GM12892 (cell line): ENCODE data around the gene BRSK2.
"Not testable (repeated sequence)": the region's sequence is repeated elsewhere in the genome, so short reads cannot be mapped to it uniquely, and the experiment has no call there.

Source experiments
- DNase-seq: peaks from one replicate; pipeline ENCODE4 v3.0.0; 2011; ENCODE audit not compliant: insufficient read length
- FAIRE-seq: peaks from 2 replicates; lab custom pipeline; 2011; peaks lifted over from hg19 to GRCh38; lab: Jason Lieb, UNC
- POLR2A ChIP-seq: IDR thresholded peaks from 2 replicates; pipeline ENCODE4 v1.6.1; 2011; ENCODE audit warnings: low read depth, low read length, control low read depth
- POLR2AphosphoS5 ChIP-seq: IDR thresholded peaks from 2 replicates; pipeline ENCODE4 v1.6.1; 2011; ENCODE audit warnings: low read depth, low read length, control low read depth
- TAF1 ChIP-seq: IDR thresholded peaks from 2 replicates; pipeline ENCODE4 v1.6.1; 2011; ENCODE audit warnings: low read depth, mild to moderate bottlenecking, control low read depth, low read length, borderline replicate concordance

BRSK2 gene

GRCh38 chr11:1502954-1503707 is 113.4 kb downstream of the BRSK2 start:
- DNase-seq (no peak), FAIRE-seq (no peak)
- no peak for TF ChIP-seq POLR2AphosphoS5
- no peak for TF ChIP-seq TAF1
- no peak for TF ChIP-seq POLR2A

- DNase-seq, result no peak
- no peak for FAIRE-seq
- TF ChIP-seq POLR2AphosphoS5 (no peak), TAF1 (no peak), POLR2A (no peak)
Measured at GRCh38 chr11:1503708-1504104, 114.0 kb downstream of the BRSK2 start.

GRCh38 chr11:1504138-1504537 is 114.4 kb downstream of the BRSK2 start:
- no peak for DNase-seq
- FAIRE-seq, result no peak
- TF ChIP-seq POLR2A (no peak), POLR2AphosphoS5 (no peak), TAF1 (no peak)

- no peak for TF ChIP-seq TAF1
- no peak for TF ChIP-seq POLR2A
- TF ChIP-seq POLR2AphosphoS5, result no peak
- no peak for FAIRE-seq
- no peak for DNase-seq
Measured at GRCh38 chr11:1504581-1505290, 115.0 kb downstream of the BRSK2 start.

GRCh38 chr11:1505480-1505879 is 115.7 kb downstream of the BRSK2 start:
- DNase-seq, result no peak
- FAIRE-seq, result no peak
- TF ChIP-seq POLR2A (no peak), POLR2AphosphoS5 (no peak), TAF1 (no peak)

GRCh38 chr11:1506981-1507380 is 117.2 kb downstream of the BRSK2 start:
- TF ChIP-seq POLR2A (no peak), POLR2AphosphoS5 (no peak), TAF1 (no peak)
- FAIRE-seq (no peak), DNase-seq (no peak)

GRCh38 chr11:1507381-1508140 is 117.8 kb downstream of the BRSK2 start:
- DNase-seq (no peak), FAIRE-seq (no peak)
- TF ChIP-seq POLR2A (no peak), TAF1 (no peak), POLR2AphosphoS5 (no peak)

DNA sequence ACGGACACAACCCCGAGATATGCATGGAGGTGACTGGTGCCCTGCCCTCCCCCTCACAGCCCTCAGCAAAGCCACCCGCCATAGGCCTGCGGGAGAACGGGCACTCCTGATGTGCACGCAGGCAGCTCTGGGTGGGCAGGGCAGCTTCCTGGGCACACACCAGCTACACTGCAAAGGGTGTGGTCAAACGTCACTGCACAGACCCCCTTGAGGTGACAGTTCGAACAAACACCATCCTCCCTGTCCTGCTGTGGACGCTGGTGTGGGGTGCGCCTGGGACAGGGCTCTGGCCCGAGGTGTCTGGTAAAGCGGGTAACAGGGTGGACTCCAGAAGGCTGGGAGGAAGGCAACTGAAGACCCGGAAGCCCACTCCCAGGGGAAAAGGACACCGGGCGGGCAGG is 118.8 kb downstream of the BRSK2 start:
- no peak for FAIRE-seq
- DNase-seq, result no peak
- TF ChIP-seq POLR2A, result no peak
- no peak for TF ChIP-seq TAF1
- TF ChIP-seq POLR2AphosphoS5, result no peak

DNA sequence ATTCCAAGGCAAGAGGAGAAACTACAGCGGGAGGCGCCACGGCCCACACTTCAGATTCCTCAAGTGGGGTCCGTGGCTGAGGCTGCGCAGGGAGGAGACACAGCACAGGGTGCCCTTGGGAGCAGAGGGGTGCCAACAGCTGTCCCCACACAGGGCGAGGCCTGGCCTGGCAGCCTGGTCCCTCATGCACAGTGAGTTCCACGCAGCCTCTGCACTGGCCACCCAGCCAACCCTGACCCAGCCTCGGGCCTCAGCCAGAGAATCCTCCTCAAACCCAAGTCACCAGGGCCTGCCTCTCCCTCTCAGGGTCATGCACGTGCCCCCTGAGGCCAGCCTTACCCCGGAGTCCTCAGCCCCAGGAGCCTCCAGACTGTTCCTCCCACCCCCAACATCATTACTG is 119.3 kb downstream of the BRSK2 start:
- FAIRE-seq, result no peak
- TF ChIP-seq POLR2A (no peak), POLR2AphosphoS5 (no peak), TAF1 (no peak)
- no peak for DNase-seq

- no peak for DNase-seq
- no peak for FAIRE-seq
- no peak for TF ChIP-seq POLR2A
- TF ChIP-seq TAF1, result no peak
- no peak for TF ChIP-seq POLR2AphosphoS5
Measured at GRCh38 chr11:1509626-1510255, 120.0 kb downstream of the BRSK2 start.

- DNase-seq, FAIRE-seq: not testable (repeated sequence)
Measured at GRCh38 chr11:1510351-1510750, 120.6 kb downstream of the BRSK2 start.
